HG02610 (cell line): Measurements from ENCODE around the gene PLEKHD1.

Experiments
- ATAC-seq: cut with Tn5 transposase; IDR thresholded peaks from one replicate; pipeline ENCODE4 v1.9.1; 2021; ENCODE audit warnings: mild to moderate bottlenecking, moderate library complexity; ENCODE audit not compliant: unreplicated experiment

The PLEKHD1 gene

DNA sequence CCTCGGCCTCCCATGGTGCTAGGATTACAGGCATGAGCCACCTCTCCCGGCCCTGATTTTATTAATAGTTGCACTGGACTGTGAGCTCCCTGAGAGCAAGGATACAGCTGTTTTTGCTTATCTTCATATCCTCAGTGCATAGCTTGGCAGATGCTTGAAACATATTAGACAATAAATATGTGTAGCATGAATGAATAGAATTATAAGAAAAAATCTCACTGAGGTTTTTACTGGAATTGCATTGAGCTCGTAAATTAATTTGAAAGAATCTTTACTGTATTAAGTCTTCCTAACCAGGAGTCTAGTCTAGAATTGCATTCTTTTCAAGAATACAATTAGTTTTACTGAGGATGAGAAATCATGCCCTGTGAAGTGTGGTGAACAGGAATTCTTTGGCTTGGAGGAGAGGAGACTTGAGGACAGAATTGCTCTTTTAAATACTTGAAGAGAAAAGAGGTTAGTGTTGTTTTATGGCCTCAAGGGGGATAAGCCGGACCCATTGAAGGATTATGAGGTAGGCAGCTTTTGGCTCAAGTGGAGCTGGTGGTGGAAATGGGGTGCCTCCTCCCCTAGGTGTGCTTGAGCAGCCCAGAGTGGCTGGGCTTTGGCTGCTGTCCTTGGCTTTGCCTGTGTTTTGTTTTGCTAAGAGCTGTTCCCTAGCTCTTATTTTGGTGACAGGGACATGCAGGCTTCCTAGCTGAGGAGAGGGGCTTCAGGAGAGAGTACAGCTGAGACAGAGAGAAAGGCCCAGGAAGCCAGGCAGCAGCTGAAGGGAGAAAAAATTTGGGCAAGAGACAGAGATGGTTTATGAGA lies 34.0 kb downstream of the PLEKHD1 start:
- ATAC-seq, result no peak

- ATAC-seq, result no peak
These were observed 34.9 kb downstream of the PLEKHD1 start for GRCh38 chr14:69519204-69520100.

- ATAC-seq, result no peak
These were observed 37.5 kb downstream of the PLEKHD1 start for GRCh38 chr14:69522026-69522425.

GRCh38 chr14:69525896-69526295 lies 41.4 kb downstream of the PLEKHD1 start:
- no peak for ATAC-seq

DNA sequence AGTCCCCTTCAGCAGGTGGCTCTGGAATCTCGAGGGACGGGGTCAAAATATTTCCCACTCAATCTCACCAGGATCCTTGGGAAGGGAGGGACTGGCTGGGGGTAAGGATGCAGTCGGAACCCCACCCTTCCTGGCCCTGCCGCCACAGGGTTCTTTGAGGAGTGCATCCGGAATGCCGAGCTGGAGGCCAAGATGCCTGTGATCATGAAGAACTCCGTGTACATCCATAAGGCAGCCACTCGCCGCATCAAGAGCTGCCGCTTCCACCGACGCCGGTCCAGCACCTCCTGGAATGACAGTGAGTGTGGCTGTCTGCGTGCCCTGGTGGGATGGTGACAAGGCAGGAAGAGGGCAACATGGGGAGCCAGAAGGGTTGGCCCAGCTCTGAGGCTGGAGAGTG lies 43.1 kb downstream of the PLEKHD1 start:
- ATAC-seq, result no peak

DNA sequence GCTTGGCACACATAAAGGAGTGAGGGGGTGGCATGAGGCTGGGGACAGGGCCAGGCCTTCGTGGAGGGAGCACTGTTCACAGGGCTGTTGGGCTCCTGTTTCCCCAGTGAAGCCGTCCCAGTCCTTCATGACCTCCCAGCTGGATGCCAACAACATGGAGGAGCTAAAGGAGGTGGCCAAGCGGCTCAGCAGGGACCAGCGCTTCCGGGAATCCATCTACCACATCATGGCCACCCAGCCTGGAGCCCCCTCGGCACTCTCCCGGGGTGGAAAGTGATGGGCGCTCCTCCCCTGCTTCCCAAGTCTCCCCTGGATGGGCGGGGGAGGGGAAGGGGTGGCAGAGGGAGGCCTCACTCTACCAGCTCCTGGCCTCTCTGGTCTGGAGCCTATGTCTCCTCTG lies 43.6 kb downstream of the PLEKHD1 start:
- ATAC-seq, result no peak

DNA sequence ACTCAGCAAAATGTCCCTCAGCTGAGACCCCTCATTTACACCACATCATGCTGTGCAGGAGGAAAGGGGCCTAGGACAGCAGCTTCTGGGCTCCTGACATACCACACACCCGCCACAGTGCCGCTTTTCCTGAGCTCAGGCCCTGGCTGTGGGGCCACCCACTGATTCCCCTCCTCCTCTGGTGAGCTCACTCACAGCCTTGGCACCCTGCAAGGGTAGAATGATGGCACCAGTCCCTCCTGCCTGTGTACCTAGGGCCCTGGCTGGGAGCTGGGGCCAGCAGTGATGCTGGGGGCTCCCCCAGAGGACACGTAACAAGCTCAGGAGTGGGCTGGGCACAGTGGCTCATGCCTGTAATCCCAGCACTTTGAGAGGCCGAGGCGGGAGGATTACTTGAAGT lies 44.4 kb downstream of the PLEKHD1 start:
- ATAC-seq, result no peak

GRCh38 chr14:69529563-69529962 lies 45.0 kb downstream of the PLEKHD1 start:
- no peak for ATAC-seq

GRCh38 chr14:69530095-69530494 lies 45.6 kb downstream of the PLEKHD1 start:
- no peak for ATAC-seq

DNA sequence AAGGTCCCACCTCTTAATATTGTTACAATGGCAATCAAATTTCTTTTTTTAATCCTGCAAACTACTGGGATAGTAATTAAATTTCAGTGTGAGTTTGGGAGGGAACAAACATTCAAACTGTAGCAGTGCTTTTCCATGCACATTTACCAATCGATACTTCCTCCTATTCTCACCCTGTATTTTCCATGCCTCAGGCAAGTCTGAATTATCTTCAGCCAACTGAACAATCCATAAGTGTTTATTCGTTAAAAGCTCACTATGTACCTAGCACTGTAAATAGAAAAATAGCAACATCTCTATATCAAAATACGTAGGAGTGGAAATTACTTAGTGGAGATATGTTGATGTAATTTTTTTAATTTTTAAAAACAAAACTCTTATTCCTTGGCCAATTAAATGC lies 46.6 kb downstream of the PLEKHD1 start:
- no peak for ATAC-seq

DNA sequence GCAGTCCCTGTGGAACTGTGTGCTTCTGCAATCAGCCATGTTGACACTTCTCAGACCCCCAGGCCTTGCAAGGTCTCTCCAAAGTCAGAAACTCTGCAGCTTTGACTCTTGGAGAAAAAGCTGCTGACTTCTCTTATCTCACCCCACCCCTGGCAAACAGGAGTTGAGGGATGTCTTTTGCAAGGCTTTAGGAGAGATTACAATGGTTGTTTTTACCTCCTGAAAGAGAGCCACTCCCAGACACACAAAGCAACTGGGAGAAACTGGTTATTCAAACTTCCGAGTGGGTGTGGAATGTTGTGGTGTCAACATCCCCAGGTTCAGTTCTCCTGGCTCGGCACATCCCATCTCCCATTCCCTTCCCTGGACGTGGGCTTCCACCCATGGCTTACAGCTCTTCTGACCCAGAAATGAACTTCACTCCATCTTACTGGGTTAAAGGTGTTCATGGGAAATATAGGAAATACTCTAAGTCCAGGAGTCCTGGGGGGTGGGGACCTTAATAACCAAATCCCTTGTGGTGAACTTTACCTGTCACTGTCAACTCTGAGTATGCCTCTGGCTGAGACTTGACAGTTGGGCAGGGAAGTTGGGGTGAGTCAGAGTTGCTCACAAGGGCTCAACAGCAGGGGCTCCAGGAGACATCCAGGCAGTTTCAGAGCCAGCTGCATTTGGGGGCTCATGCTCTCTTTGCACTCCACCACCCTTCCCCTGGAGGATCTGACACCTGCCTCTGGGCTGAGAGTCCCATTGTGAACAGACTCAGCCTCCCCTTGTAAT lies 48.2 kb downstream of the PLEKHD1 start:
- ATAC-seq, result no peak

- no peak for ATAC-seq
These were observed 50.8 kb downstream of the PLEKHD1 start for GRCh38 chr14:69535230-69535848.

DNA sequence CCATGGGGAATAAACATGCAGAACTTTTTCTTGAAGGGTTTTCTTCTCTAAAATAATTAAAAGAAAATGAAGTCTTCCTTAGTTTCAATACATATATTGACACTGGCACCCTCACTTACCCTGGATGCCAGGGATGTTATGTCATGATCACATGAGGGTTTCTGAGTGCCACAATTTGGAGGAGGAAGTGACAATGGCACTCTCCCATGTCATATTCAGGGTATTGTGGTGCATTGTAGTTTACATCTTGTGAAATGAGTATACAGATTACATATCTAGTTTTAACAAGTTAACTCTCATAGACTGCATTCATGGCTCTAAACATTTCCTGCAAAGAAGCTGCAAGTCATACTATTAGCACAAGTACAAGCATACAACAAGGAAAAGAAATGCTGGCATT lies 52.4 kb downstream of the PLEKHD1 start:
- ATAC-seq, result no peak

DNA sequence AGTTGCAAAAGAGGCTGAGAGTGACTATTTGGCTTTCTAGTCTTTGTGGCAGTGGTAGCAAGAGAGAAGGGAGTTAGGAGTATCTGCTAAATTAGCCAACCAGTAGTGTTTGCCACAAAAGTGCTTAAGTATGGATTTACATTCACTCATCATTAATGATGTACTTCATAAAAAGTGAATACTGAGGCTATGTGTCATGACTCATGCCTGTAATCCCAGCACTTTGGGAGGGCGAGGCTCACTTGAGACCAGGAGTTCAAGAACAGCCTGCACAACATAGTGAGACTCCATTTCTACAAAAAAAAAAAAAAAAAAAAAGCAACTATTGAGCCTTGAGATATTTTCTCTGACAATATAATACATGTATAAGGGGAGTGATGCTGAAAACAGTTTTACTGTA lies 53.4 kb downstream of the PLEKHD1 start:
- no peak for ATAC-seq

DNA sequence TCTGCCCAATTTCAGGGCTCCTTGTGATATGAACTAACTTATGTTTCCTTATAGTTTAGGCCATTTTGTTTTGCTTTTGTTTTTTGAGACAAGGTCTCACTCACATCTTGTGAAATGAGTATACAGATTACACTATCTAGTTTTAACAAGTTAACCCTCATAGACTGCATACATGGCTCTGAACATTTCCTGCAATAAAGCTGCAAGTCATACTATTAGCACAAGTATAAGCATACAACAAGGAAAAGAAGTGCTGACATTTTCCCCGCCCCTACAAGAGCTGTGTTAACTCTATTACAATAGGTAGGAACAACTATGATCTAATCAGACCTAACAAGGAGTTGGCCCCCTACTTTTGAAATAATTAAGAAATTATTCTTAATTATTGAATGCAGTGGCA lies 54.2 kb downstream of the PLEKHD1 start:
- no peak for ATAC-seq

GRCh38 chr14:69539631-69540410 lies 55.3 kb downstream of the PLEKHD1 start:
- ATAC-seq, result no peak

DNA sequence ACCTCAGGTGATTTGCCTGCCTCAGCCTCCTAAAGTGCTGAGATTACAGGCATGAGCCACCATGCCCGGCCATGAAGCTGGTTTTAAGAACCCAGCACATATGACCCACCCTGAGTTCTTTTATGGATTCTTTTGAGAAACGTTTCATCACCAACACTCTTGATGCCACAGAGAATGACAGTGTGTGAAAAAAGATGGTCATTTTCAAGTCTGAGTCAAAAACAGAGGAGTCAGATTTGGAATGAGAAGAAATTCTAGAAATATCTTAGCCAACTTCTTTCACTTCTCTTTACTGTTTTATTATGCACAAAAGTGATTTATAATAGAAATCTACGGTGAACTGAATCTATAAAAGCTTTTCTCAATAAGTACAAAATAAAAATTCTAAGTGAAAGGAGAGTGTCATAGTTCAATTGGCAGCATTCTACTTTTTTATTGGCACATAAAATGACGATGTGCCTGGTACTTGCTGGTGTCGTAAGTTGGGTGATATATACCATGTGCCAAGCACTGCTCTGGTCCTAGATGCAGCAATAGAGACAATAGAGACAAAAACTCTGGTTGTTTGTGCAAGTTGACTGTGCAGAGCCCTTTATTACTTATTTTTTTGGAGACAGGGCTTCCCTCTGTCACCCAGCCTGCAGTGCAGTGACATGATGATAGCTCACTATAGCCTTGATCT lies 56.3 kb downstream of the PLEKHD1 start:
- ATAC-seq, result no peak

DNA sequence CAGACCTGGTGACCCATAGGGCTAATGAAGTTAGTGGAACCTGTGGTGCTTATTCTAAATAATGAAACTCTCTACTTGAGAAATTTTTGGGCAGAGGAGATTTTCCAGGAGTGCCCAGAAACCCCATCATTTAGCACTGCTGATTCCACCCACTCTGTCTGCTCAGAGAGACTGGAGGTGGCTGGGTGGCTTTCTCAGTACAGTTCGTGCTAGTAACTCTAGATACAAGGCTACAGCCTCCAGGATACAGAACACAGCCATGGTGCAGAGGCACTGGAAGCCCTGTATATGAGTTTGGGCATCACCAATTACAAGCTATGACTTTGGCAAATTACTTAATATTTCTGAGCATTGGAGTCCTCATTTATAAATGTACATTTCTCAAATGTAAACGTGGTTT lies 57.8 kb downstream of the PLEKHD1 start:
- no peak for ATAC-seq

DNA sequence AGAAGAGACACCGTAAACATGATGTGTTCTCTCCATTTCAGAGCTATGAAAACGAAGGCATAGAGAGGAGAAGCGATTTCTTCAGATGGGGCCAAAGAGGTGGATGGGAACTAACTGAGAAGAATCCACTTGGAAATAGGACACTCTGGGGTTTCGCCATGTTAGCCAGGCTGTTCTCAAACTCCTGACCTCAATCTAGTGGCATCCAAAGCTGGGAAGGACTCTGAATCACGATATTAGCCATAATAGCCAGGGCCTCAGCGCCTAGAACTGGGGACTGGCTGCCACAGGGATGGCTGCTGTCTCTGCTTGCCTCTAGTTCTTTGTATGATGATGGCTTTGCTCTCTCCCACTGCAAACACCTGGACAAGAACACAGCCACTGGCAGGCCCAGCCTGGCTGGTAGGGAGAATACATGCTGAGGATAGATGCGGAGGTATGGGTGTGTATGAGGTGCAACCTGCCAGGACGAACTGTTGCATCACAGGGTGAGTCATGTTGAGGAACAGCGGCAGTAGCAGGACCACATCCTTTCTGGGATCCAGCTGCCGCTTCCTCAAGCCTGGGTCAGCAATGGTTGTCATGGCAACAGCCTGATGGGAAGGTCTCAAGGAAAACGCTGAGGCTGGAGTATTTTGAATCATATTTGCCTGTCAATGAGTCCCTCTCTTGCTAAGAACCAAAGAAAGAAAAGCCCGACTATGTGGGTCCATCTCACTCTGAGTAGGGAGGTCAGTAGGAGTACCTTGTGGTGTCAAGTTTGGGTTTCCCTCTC lies 59.0 kb downstream of the PLEKHD1 start:
- ATAC-seq, result peak; percentile 59
